ENCODE results near the gene MCIDAS.

MCIDAS gene

DNA sequence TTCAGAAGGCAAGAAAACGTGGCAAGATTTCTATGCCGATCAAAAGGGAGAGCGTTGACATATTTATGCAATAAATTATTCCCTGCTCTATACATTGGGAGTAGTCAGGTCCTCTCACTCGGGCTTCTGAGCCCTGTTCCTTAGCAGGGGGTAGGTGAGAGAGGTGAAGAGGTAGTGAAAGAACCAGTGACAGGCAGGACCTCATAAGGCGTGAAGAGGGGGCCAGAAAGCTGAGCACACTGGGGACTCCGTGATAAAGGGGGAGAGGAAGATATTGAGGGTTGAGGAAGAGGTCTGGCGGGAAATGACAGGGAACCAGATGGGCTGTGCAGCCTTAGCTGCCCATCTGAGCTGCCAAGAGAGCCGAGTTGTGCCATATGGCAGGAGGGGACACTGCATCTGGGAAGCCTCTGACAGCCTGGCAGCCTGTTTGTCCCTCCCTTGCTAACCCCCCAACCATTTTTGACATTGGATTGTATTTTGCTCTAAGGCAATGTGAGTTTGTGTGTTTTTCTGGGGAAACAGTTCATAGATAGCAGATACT, 53.4 kb downstream of the MCIDAS start:
- H3K9me3 ChIP-seq (ENCODE audit: low read length), result no peaks in the 10 kb centered on the region
- H3K36me3 ChIP-seq (ENCODE audit: insufficient read depth, low read length), result no peaks in the 10 kb centered on the region
- H3K4me1 ChIP-seq (ENCODE audit: insufficient read depth, low read length), result peaks cover 22% of the 10 kb centered on the region
- peak overlapping the region in 1 of 2 donors; percentile 76 for H3K4me3 ChIP-seq (ENCODE audit: low read depth in 1 of 2, low read length in 2 of 2)
- no peak overlapping the region for H3K9ac ChIP-seq (ENCODE audit: low read length)
- no peak overlapping the region for H3K27ac ChIP-seq (ENCODE audit: low read depth, low read length)
- H3K27me3 ChIP-seq (ENCODE audit: control insufficient read depth in 1 of 2, insufficient read depth in 2 of 2, low read length in 2 of 2), result peaks cover 51 to 58% of the 10 kb centered on the region in 2 donors

DNA sequence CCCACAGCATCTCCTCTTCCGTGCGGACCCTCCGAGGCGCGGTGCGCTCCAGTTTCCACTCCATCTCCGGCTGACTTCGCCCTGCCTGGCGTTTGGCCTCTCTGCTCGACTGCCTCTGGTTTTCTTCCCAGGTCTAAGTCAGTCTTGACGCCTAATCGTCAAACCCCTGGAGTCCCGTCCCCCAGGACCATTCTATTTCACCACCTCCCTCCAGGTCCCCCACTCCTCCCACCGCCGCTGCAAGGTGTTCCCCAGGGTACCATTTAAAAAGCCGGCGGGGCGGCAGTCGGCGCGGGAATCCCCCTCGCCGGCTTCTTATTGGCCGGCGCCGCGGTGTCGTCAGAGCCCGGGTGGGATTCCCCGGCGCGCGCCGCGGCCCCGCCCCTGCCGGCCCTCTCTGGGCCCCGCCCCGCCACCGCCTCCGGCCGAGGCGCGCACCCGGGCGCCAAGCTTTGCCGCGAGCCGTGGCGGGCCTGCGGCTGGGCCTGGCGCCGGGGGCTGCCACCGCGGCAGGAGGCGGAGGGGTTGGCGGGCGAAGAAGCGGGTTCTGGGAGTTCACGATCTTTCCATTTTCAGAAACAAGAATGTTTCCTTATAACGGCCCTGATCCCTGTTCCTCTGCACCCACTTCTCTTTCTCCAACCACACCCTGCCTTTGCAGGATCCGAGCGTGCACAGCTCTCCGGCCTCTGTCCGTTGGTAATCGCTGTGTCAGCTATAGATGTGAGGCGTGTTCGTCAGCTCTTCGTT, 54.0 kb downstream of the MCIDAS start, which contains the start of gene CDC20B:
Gene CDC20B, minus strand, starts transcription at position 241 of the 750 bp plus-strand sequence. Its CDS starts 177 bp downstream, at position 64.
- H3K4me3 ChIP-seq (ENCODE audit: low read depth in 1 of 2, low read length in 2 of 2), result peak within 1 kb of the TSS; percentile 50 to 76
- H3K9ac ChIP-seq (ENCODE audit: low read length), result no peak within 1 kb of the TSS
- H3K4me1 ChIP-seq (ENCODE audit: insufficient read depth, low read length), result peaks cover 22% of the 10 kb centered on the region
- H3K36me3 ChIP-seq (ENCODE audit: insufficient read depth, low read length), result no peaks in the 10 kb centered on the region
- peaks cover 51 to 53% of the 10 kb centered on the region in 2 donors for H3K27me3 ChIP-seq (ENCODE audit: control insufficient read depth in 1 of 2, insufficient read depth in 2 of 2, low read length in 2 of 2)
- no peaks in the 10 kb centered on the region for H3K9me3 ChIP-seq (ENCODE audit: low read length)
- H3K27ac ChIP-seq (ENCODE audit: low read depth, low read length), result no peak within 1 kb of the TSS

DNA sequence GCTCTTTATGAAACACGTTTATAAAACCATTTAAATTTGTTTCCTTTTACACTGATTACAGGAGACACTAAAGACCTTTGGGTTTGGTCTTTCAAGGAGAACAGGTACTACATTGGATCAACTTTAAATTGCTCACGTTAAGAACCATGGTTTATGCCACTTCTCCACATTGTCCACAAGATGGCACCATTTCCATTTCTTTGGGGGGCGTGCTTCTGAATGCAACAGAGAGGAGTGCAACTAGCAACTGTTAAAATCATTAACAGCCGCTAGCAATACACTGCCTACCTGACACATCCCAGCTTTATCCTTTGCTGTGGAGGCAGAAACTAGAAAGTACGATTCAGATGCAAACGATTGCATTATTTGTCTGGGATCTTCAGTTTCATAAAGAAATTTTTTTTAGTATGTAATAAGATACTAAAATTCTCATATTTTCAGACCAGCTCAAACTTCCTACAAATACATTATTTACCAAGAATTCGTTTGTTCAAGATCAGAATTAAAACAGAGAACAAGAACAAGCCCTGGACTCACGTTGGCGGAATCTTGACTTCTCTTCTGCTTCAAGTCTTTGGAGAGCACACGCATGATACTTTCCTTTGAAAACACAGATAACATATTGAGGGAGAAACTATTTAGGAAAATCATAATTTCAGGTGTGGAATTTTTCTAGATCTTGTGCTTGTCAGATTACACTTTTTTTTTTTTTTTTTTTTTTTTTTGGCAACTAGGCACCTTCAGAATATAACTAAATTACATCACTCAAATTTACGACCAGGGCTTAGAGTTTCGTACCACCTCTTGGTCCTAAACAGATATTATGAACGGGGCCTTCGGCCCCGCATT, 54.8 kb downstream of the MCIDAS start:
- no peak overlapping the region for H3K27ac ChIP-seq (ENCODE audit: low read depth, low read length)
- H3K4me1 ChIP-seq (ENCODE audit: insufficient read depth, low read length), result peaks cover 22% of the 10 kb centered on the region
- H3K9me3 ChIP-seq (ENCODE audit: low read length), result no peaks in the 10 kb centered on the region
- H3K27me3 ChIP-seq (ENCODE audit: control insufficient read depth in 1 of 2, insufficient read depth in 2 of 2, low read length in 2 of 2), result peaks cover 44 to 47% of the 10 kb centered on the region in 2 donors
- H3K36me3 ChIP-seq (ENCODE audit: insufficient read depth, low read length), result no peaks in the 10 kb centered on the region
- no peak overlapping the region for H3K9ac ChIP-seq (ENCODE audit: low read length)
- H3K4me3 ChIP-seq (ENCODE audit: low read depth in 1 of 2, low read length in 2 of 2), result peak overlapping the region; percentile 50 to 59

GRCh38 chr5:55171471-55171870, 55.6 kb downstream of the MCIDAS start:
- Histone ChIP-seq H3K4me3 (ENCODE audit: low read depth in 1 of 2, low read length in 2 of 2) (no peak overlapping the region), H3K9ac (ENCODE audit: low read length) (no peak overlapping the region), H3K9me3 (ENCODE audit: low read length) (no peaks in the 10 kb centered on the region), H3K27me3 (ENCODE audit: control insufficient read depth in 1 of 2, insufficient read depth in 2 of 2, low read length in 2 of 2) (peaks cover 36 to 39% of the 10 kb centered on the region in 2 donors), H3K27ac (ENCODE audit: low read depth, low read length) (no peak overlapping the region), H3K4me1 (ENCODE audit: insufficient read depth, low read length) (peaks cover 22% of the 10 kb centered on the region), H3K36me3 (ENCODE audit: insufficient read depth, low read length) (no peaks in the 10 kb centered on the region)
